ENCODE data around the gene GUCY1A1.

- TF ChIP-seq POLR2AphosphoS5 (IDR thresholded peaks at IDR 0.05) = no peak
- TF ChIP-seq RAD21 (conservative IDR thresholded peaks at IDR 0.05) = no peak
- no peak for TF ChIP-seq CTCF (IDR thresholded peaks at IDR 0.05; ENCODE audit: poor library complexity, severe bottlenecking)
- TF ChIP-seq TAF1 (IDR thresholded peaks at IDR 0.05; ENCODE audit: low read depth) = no peak
- no peak for TF ChIP-seq EZH2 (IDR thresholded peaks at IDR 0.05; ENCODE audit: borderline replicate concordance, insufficient read depth, low read length, poor library complexity, severe bottlenecking)
These were observed 37.0 kb downstream of the GUCY1A1 start for GRCh38 chr4:155703486-155704247.

All from neural cell (in vitro differentiated cells).